HEK293T (cell line): ENCODE results near the gene NINJ2.

Experiments used
- SUZ12 ChIP-seq: fragments of 450-650 bp; IDR thresholded peaks from 2 replicates; pipeline ENCODE4 v1.6.1; 2016; ENCODE audit warnings: mild to moderate bottlenecking
- ZNF384 ChIP-seq: fragments of 450-650 bp; IDR thresholded peaks from 2 replicates; pipeline ENCODE4 v1.6.1; 2016

GRCh38 chr12:693934-694533, 30.8 kb upstream of the NINJ2 start:
- TF ChIP-seq ZNF384: no peak
- no peak for TF ChIP-seq SUZ12
